DND-41 (cell line): ENCODE data around the gene BORCS6.

Experiments
- EZH2 ChIP-seq: IDR thresholded peaks from 3 replicates; pipeline ENCODE4 v1.6.1; 2012; ENCODE audit warnings: borderline replicate concordance, low read depth, mild to moderate bottlenecking, moderate library complexity, low read length, inconsistent platforms; ENCODE audit not compliant: severe bottlenecking
- TF ChIP-seq, protein P1 (sequence below): IDR thresholded peaks from 2 replicates; pipeline ENCODE4 v1.5.1; 2012; ENCODE audit warnings: borderline replicate concordance, low read length, moderate library complexity, mild to moderate bottlenecking; ENCODE audit not compliant: poor library complexity, severe bottlenecking; ENCODE audit errors: extremely low read depth

- TF ChIP-seq, protein P1, sequence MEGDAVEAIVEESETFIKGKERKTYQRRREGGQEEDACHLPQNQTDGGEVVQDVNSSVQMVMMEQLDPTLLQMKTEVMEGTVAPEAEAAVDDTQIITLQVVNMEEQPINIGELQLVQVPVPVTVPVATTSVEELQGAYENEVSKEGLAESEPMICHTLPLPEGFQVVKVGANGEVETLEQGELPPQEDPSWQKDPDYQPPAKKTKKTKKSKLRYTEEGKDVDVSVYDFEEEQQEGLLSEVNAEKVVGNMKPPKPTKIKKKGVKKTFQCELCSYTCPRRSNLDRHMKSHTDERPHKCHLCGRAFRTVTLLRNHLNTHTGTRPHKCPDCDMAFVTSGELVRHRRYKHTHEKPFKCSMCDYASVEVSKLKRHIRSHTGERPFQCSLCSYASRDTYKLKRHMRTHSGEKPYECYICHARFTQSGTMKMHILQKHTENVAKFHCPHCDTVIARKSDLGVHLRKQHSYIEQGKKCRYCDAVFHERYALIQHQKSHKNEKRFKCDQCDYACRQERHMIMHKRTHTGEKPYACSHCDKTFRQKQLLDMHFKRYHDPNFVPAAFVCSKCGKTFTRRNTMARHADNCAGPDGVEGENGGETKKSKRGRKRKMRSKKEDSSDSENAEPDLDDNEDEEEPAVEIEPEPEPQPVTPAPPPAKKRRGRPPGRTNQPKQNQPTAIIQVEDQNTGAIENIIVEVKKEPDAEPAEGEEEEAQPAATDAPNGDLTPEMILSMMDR = no peak
- no peak for TF ChIP-seq EZH2
Measured at GRCh38 chr17:8167526-8167925, 22.5 kb downstream of the BORCS6 start.
